ENCODE measurements around the gene IGSF6.
A peak's percentile ranks its signal among the peaks of the same experiment; 100 is the strongest.
"Not testable (repeated sequence)": the region's sequence is repeated elsewhere in the genome, so short reads cannot be mapped to it uniquely, and the experiment has no call there.

IGSF6 gene

GRCh38 chr16:21654466-21654865 is 2.1 kb upstream of the IGSF6 start:
- DNase-seq (ENCODE audit: low read depth in 1 of 2, low spot score in 1 of 2) = no peak

- no peak for DNase-seq (ENCODE audit: low read depth in 1 of 2, low spot score in 1 of 2)
These were observed 1.2 kb upstream of the IGSF6 start for GRCh38 chr16:21653571-21653970.

- no peak for DNase-seq (ENCODE audit: low read depth in 1 of 2, low spot score in 1 of 2)
These were observed 893 bp downstream of the IGSF6 start for GRCh38 chr16:21651515-21651914.

- DNase-seq (ENCODE audit: low read depth in 1 of 2, low spot score in 1 of 2) = no peak
These were observed 1.9 kb downstream of the IGSF6 start for GRCh38 chr16:21650521-21650920.

GRCh38 chr16:21649826-21650406 is 2.5 kb downstream of the IGSF6 start:
- not testable (repeated sequence) for DNase-seq (ENCODE audit: low read depth in 1 of 2, low spot score in 1 of 2)

- no peak for DNase-seq (ENCODE audit: low read depth in 1 of 2, low spot score in 1 of 2)
These were observed 4.7 kb downstream of the IGSF6 start for GRCh38 chr16:21647562-21648164.

- peak; percentile 39 to 41 for DNase-seq (ENCODE audit: low read depth in 1 of 2, low spot score in 1 of 2)
These were observed 5.5 kb downstream of the IGSF6 start for GRCh38 chr16:21646721-21647561.

- DNase-seq (ENCODE audit: low read depth in 1 of 2, low spot score in 1 of 2) = no peak
These were observed 6.3 kb downstream of the IGSF6 start for GRCh38 chr16:21646091-21646490.

GRCh38 chr16:21645261-21645721 is 7.1 kb downstream of the IGSF6 start:
- DNase-seq (ENCODE audit: low read depth in 1 of 2, low spot score in 1 of 2) = peak in 1 of 2 donors; percentile 20

- no peak for DNase-seq (ENCODE audit: low read depth in 1 of 2, low spot score in 1 of 2)
These were observed 7.7 kb downstream of the IGSF6 start for GRCh38 chr16:21644674-21645073.

- DNase-seq (ENCODE audit: low read depth in 1 of 2, low spot score in 1 of 2) = no peak
These were observed 8.6 kb downstream of the IGSF6 start for GRCh38 chr16:21643785-21644184.

GRCh38 chr16:21642861-21643260 is 9.5 kb downstream of the IGSF6 start:
- no peak for DNase-seq (ENCODE audit: low read depth in 1 of 2, low spot score in 1 of 2)

- no peak for DNase-seq (ENCODE audit: low read depth in 1 of 2, low spot score in 1 of 2)
These were observed 10.5 kb downstream of the IGSF6 start for GRCh38 chr16:21641916-21642315.

GRCh38 chr16:21639493-21639892 is 12.9 kb downstream of the IGSF6 start:
- DNase-seq (ENCODE audit: low read depth in 1 of 2, low spot score in 1 of 2) = no peak

- DNase-seq (ENCODE audit: low read depth in 1 of 2, low spot score in 1 of 2) = no peak
These were observed 13.8 kb downstream of the IGSF6 start for GRCh38 chr16:21638573-21638975.

GRCh38 chr16:21637032-21637968 is 15.1 kb downstream of the IGSF6 start:
- DNase-seq (ENCODE audit: low read depth in 1 of 2, low spot score in 1 of 2) = no peak

GRCh38 chr16:21635694-21636093 is 16.7 kb downstream of the IGSF6 start:
- DNase-seq (ENCODE audit: low read depth in 1 of 2, low spot score in 1 of 2) = not testable (repeated sequence)

- DNase-seq (ENCODE audit: low read depth in 1 of 2, low spot score in 1 of 2) = no peak
These were observed 18.2 kb downstream of the IGSF6 start for GRCh38 chr16:21634216-21634615.

GRCh38 chr16:21631951-21632575 is 20.3 kb downstream of the IGSF6 start:
- not testable (repeated sequence) for DNase-seq (ENCODE audit: low read depth in 1 of 2, low spot score in 1 of 2)

GRCh38 chr16:21631376-21631775 is 21.0 kb downstream of the IGSF6 start:
- DNase-seq (ENCODE audit: low read depth in 1 of 2, low spot score in 1 of 2) = not testable (repeated sequence)

GRCh38 chr16:21630866-21631265 is 21.5 kb downstream of the IGSF6 start:
- not testable (repeated sequence) for DNase-seq (ENCODE audit: low read depth in 1 of 2, low spot score in 1 of 2)

Measured in stimulated activated CD4-positive, alpha-beta T cell treated with anti-CD3 and anti-CD28 coated beads, Interleukin-15, amount 100 ng/mL, for 1 hour (primary cell).